Measurements from ENCODE around the gene BTN2A1. TPM values are rescaled to one million over a fixed set of nuclear protein-coding genes. Genes with fewer than 3 reads are reported as not detected.

Gene BTN2A1
- total and polyA plus RNA-seq, 2 of the 13 experiments (the other 11 are each of a cell fraction or from before 2014, with no cell fraction given), result 16.4 to 30.4 TPM

- no peak for TF ChIP-seq ZNF703 (CRISPR knock-in tag; IDR thresholded peaks at IDR 0.05; ENCODE audit: borderline replicate concordance)
- TF ChIP-seq ZNF709 (CRISPR knock-in tag; IDR thresholded peaks at IDR 0.05), result no peak
- peak; percentile 34; the same call in 1 of the 2 replicates for TF ChIP-seq TARDBP (CRISPR knock-in tag; IDR thresholded peaks at IDR 0.05)
- no peak for TF ChIP-seq KLF6 (CRISPR knock-in tag; IDR thresholded peaks at IDR 0.05)
- TF ChIP-seq GATAD1 (CRISPR knock-in tag; IDR thresholded peaks at IDR 0.05), result no peak
- no peak for TF ChIP-seq ZNF282 (IDR thresholded peaks at IDR 0.05; ENCODE audit: partially characterized antibody)
- no peak for TF ChIP-seq TRIM24 (CRISPR knock-in tag; IDR thresholded peaks at IDR 0.05)
- TF ChIP-seq MBNL3 (CRISPR knock-in tag; conservative IDR thresholded peaks at IDR 0.05), result no peak
- no peak for TF ChIP-seq ZNF580 (CRISPR knock-in tag; IDR thresholded peaks at IDR 0.05; ENCODE audit: borderline replicate concordance, low read depth)
- TF ChIP-seq NCOA1 (CRISPR knock-in tag; IDR thresholded peaks at IDR 0.05), result no peak
- no peak for TF ChIP-seq NFATC3 (CRISPR knock-in tag; IDR thresholded peaks at IDR 0.05)
- TF ChIP-seq CAMTA2 (CRISPR knock-in tag; IDR thresholded peaks at IDR 0.05; ENCODE audit: borderline replicate concordance), result no peak
- no peak for TF ChIP-seq MTF1 (CRISPR knock-in tag; IDR thresholded peaks at IDR 0.05)
- TF ChIP-seq ZHX2 (IDR thresholded peaks at IDR 0.05; ENCODE audit: low read depth), result no peak
- no peak for TF ChIP-seq ZHX2 (CRISPR knock-in tag; IDR thresholded peaks at IDR 0.05; ENCODE audit: borderline replicate concordance)
- TF ChIP-seq ZNF281 (CRISPR knock-in tag; IDR thresholded peaks at IDR 0.05; ENCODE audit: borderline replicate concordance), result no peak
- no peak for TF ChIP-seq ZBTB1 (CRISPR knock-in tag; IDR thresholded peaks at IDR 0.05; ENCODE audit: borderline replicate concordance)
- no peak for TF ChIP-seq PHF5A (CRISPR knock-in tag; IDR thresholded peaks at IDR 0.05; ENCODE audit: low read depth, unreplicated experiment)
- TF ChIP-seq GATAD2A (CRISPR knock-in tag; IDR thresholded peaks at IDR 0.05), result no peak
- TF ChIP-seq DR1 (CRISPR knock-in tag; IDR thresholded peaks at IDR 0.05), result no peak
- TF ChIP-seq SP5 (CRISPR knock-in tag; IDR thresholded peaks at IDR 0.05; ENCODE audit: borderline replicate concordance, low read depth), result no peak
Observed at GRCh38 chr6:26457806-26458688, at the start of gene BTN2A1 (continued).
